GM18861 (cell line): Measurements from ENCODE around the gene IL9R.
"Not testable (repeated sequence)": the region's sequence is repeated elsewhere in the genome, so short reads cannot be mapped to it uniquely, and the experiment has no call there.

ENCODE experiments used
- ATAC-seq: cut with Tn5 transposase; IDR thresholded peaks from one replicate; pipeline ENCODE4 v1.9.1; 2021; ENCODE audit not compliant: unreplicated experiment

The IL9R gene

DNA sequence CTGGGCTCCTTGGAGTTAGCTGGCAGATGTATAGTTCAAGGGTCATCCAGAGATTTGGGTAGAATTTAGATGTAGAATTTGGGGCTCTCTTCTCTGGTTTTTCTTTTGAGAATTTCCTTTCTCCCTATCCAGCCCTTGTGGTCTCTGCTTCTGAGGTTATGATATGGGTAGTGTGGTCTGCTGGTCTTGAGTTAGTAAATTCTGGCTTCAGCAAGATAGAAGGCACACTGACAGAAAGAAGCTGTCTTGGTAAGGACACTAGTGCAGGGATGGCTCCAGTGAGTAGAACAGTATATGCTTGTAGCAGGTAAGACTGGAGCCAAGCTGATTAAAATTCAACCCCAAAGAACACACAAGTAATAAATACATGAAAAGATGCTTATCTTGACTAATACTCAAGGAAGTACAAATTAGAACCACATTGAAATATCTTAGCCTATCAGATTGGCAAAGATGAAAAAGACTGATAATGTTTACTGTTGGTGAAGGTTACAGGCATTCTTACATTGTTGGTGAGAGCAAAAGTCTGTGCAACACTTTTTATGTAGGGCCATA is 2.1 kb upstream of the IL9R start:
- no peak for ATAC-seq

DNA sequence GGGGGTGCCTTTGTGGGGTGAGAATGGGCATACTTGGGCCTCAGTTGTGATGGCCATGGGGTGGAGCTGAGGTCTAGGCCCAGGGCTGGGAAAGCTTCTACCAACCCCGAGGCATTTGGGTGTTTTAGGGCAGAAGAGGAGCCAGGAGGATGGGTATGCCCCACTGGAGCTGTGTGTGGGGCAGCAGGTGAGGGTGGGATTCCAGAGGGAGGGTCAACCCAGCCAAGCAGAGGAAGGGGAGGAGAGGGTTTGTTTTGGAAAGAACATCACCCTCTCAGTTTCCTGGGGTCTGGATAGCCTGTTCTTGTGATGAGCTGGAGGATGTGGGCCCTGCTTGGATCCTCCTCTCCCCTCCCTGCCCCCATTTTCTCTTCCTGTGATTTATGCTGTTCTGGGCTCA is 620 bp downstream of the IL9R start:
- ATAC-seq = no peak

DNA sequence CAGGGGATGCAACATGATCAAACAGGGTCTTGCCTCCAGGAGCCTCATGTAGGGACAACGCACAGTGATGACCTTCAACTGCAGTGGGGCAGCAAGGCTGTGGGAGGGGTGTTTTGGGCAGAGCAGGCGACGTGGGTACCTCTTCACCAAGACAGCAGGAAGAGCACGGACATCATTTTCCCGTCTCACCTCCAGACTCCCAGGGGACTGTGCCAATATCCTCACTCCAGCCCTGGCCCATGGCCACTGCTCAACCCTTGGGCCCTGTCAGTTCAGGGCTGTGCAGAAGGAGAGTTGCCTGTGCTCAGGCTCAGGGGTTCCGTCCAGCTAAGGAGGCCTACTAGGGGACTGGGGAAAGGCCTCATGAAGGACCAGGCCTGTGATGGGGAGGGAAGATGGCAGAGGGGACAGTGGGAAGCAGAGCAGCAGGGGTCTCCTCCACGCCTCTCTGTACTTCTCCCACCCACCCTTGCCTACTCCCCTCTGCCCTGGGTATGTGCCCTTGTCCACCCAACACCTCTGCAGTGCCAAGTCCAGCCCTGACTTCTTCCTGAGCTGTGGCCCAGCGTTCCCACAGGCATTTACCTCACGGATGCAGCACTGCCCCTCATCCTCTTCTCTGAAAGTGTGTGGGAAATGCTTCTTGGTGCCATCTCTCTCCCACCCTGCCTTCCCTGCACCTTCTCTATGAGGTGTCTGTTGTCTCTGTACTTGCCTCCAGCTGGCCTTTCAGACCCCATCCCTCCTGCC is 1.4 kb downstream of the IL9R start:
- no peak for ATAC-seq

DNA sequence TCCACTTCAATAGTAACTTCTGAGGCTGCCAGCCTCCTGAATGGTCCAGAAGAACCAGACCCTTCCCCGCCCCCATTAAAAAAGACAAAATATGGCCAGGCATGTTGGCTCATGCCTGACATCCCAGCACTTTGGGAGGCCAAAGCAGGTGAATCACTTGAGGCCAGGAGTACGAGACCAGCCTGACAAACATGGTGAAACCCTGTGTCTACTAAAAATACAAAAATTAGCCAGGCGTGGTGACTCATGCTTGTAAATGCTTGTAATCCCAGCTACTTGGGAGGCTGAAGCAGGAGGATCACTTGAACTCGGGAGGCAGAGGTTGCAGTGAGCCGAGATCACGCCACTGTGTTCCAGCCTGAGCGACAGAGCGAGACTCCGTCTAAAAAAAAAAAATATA is 2.3 kb downstream of the IL9R start:
- ATAC-seq = not testable (repeated sequence)

DNA sequence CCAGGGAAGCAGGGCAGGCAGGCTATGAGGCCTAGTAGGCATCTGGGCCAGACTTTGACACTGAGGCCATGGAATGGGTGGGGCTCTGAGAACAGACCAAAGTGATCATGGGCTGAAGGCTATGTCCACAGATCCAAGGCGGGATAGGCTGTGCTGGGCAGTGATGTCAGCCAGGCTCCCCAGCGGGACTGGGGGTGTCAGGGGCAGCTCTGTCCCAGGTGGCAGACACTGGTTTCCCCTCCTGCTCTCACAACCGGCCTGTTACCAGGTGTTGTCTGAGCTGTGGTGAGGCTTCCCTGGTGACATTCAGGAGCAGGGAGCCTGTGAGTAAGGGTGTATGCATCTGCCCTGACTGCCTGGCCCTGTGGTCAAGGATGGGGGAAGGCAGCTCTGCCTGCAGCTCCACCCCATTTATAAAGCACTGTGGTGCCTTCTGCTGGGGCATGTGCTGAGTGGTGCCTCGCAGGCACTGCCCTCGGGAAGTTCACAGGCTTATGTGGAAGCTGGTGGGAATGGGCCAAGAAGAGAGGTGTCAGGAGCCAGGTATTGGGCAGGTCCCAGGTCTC is 2.9 kb downstream of the IL9R start:
- no peak for ATAC-seq

DNA sequence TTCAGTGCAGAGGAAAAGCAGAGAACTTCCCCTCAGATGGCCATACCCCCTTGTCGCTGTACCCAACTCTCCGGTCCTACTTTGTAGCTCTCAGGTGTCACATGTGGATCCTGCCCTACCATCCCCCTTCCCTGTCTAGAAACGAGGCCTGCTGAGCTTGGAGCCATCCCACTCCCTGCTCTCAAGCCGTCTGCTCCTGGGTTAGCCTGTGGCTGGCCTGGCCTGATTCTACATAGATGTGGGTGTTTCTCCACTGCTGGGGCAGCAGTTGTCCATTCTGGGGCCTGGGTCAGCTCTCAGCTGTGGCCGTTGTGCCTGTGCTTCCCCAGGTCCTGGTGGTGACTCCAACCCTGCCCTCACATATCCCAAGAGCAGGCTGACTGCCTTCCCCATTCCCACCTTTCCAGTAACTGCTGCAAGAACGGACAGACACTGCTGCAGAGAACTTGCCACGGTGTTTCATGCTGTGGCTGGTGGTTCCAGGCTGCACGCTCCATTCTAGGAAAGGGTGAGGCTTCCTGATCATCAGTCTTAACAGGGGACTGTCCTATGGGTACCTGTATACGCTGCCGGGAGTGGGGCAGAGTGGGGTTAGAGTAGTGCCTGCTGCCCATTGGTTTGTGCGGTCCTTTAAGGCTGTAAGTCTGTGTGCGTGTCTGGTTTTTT is 3.6 kb downstream of the IL9R start:
- ATAC-seq = no peak

DNA sequence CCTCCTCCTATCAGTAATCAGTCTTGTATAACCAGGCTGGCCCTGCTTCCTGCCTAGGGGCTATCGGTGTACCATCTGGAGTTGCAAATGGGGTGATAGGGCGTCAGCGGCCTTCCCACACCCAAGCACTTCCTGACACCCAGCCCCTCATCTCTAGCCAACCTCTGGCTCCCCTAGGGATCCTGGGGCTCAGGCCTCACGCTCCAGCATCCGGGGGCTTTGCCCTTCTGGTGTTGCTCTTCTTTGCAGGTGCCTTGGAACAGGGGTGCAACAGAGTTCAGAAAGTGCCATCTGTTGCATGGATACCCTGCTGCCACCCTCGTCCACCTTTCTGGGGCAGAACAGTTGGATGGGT is 4.1 kb downstream of the IL9R start:
- ATAC-seq = no peak

DNA sequence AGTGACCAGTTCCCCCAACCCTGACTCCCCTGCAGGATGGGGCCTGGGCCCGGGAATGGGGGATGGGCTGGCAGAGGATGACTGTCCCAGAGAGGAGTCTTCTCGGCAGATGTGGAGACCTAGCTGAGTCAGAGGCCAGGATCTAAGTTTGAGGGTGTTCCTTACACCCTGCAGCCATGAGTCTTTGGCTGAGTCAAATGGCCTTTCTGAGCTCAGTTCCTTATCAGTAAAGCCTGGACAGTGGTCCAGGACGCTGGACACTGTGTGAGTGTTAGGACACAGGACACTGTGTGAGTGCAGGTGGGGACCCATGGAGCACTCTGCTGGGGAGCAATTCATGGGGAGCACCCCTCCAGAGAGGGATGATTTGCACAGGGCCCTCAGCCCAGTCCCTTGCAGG is 5.0 kb downstream of the IL9R start:
- no peak for ATAC-seq

DNA sequence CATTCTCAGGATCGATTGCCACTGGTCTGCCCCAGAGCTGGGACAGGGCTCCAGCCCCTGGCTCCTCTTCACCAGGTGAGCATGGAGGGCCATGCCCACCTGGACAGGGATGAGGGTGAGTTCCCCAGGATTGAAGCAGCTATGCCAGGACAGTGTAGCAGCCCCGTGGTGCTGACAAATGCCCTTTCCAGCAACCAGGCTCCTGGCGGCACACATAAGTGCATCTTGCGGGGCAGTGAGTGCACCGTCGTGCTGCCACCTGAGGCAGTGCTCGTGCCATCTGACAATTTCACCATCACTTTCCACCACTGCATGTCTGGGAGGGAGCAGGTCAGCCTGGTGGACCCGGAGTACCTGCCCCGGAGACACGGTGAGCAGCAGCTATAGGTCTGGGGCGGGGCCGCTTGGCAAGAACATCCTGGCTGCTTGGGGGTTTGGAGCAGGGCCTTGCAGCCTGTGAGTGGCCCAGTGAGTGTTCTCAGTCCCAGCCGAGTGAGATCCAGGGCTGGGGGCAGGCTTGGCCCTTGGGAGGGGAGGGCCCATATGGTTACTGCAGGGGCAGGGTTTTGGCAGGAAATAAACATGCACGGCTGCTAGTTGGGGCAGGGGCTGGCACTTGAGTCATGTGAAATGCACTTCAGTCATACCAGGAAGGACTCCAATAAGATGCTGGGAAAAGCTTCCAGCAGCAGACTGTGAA is 6.1 kb downstream of the IL9R start:
- no peak for ATAC-seq

DNA sequence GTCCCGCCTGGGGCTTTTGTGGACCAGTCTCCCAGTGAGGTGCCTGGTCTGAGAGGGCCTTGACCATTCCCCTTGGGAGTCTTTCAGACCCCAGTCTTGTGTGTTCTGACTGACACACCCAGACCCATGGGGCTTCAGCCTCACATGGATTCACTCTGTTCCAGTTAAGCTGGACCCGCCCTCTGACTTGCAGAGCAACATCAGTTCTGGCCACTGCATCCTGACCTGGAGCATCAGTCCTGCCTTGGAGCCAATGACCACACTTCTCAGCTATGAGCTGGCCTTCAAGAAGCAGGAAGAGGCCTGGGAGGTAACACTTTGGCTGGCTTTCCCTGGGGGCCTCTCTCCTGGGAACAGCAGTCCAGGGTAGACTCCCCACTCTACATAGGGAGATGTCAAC is 6.8 kb downstream of the IL9R start:
- ATAC-seq = no peak

DNA sequence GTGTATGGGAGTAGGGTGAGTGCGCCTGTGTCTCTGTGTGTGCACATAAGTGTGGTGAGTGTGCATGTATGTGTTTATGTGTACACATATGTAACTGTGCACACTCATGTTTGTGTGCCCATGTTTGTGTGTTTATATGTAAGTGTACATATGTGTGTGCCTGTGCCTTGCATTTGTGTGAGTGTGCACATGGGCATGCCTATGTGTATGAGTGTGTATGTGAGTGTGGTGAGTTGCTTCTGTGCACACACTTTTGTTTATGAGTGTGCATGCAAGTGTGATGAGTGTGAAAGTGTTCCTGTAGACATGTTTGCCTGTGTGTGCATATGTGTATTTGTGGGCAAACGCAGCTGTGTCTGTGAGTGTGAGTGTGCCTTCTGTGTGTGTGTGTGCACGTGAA is 7.2 kb downstream of the IL9R start:
- no peak for ATAC-seq

DNA sequence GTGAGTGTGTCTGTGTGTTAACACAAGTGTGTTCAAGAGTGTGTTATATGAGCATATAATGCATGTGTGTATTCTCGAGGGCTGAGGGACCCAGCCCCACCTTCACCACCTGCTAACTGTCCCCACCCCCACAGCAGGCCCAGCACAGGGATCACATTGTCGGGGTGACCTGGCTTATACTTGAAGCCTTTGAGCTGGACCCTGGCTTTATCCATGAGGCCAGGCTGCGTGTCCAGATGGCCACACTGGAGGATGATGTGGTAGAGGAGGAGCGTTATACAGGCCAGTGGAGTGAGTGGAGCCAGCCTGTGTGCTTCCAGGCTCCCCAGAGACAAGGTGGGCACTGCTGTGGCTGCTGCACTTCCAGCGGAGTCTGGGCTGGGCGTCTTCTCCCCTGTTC is 7.6 kb downstream of the IL9R start:
- ATAC-seq = no peak

DNA sequence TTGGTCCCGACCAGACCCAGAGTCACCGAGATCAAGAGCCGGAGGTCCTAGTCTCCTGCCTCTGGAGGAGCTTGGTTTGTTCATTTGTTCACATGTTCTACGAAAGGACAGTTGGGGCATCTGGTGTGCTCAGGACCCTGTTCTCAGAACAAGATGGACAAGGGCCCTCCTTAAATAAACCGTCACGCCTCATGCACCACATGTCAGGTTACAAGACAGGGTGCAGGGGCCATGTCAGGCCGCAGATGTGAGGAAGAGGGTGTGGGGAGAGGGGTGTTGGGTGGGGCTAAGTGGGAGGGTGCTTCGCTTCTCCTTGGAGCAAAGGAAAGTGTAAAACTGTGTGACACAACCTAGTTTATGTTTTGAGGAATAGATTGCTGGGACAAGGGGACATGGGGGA is 9.0 kb downstream of the IL9R start:
- not testable (repeated sequence) for ATAC-seq

DNA sequence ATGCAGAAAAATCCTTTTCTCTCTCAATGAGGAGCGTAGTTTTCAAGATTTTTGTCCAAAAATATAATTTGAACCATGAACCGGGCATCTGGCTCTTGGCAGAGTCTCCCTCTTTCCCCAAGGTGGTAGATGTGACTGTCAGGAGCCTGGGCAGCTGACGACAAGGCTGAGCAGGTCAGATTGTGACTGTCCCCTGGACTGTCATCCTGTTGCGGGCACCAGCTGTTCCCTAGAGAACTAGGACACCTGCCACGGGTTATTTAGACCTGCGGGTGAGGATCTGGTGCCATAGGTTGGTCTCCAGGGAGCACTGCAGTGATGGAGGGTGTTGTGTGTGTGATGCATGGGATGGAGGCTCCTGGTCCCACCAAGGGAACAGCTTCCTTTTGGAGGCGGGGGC is 10.9 kb downstream of the IL9R start:
- not testable (repeated sequence) for ATAC-seq

DNA sequence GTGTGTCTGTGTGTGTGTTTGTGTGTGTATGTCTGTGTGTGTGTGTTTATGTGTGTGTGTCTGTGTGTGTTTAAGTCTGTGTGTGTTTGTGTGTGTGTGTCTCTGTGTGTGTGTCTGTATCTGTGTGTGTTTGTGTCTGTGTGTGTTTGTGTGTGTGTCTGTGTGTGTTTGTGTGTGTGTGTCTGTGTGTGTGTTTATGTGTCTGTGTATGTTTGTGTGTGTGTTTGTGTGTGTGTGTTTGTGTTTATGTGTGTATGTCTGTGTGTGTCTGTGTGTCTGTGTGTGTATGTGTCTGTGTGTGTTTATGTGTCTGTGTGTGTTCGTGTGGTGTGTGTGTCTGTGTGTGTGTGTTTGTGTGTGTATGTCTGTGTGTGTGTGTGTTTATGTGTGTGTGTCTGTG is 11.4 kb downstream of the IL9R start:
- ATAC-seq = no peak

DNA sequence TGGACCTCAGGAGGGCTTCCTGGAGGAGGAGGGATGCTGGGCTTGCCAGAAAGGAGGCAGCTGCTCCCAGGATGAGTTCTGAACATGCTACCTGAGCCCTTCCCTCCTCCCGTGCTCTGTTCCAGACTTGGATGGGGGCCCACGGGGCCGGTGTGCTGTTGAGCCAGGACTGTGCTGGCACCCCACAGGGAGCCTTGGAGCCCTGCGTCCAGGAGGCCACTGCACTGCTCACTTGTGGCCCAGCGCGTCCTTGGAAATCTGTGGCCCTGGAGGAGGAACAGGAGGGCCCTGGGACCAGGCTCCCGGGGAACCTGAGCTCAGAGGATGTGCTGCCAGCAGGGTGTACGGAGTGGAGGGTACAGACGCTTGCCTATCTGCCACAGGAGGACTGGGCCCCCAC is 12.2 kb downstream of the IL9R start:
- not testable (repeated sequence) for ATAC-seq

DNA sequence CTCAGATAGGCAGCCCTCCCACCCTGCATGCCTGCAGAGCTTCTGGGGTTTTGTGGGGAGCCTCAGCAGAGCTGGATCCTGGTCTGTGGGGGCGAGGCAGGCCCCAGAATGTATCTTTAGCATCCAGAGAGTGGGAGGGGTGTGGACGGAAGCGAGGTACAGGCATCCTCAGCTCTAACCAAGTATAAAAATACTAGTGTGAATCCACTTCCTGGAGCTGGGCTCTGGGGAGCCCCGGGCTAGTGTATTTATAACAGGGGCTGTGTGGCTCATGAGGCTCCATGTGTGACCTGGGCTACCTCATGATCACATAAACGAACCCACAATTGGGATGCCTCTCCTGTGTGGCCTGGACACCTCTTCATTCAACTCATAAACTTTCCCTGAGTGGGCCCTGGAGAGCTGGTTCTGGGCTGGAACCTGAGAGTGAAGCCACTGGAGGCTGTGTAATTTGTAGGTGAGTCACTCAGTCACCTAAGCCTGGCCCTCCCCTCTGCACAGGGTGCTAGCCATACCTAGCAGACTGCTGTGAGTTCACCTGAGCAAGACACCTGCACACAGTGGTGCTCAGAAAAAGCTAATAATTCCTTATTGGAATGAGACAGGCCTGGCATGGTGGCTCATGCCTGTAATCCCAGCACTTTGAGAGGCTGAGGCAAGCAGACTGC is 15.9 kb downstream of the IL9R start:
- ATAC-seq = not testable (repeated sequence)

DNA sequence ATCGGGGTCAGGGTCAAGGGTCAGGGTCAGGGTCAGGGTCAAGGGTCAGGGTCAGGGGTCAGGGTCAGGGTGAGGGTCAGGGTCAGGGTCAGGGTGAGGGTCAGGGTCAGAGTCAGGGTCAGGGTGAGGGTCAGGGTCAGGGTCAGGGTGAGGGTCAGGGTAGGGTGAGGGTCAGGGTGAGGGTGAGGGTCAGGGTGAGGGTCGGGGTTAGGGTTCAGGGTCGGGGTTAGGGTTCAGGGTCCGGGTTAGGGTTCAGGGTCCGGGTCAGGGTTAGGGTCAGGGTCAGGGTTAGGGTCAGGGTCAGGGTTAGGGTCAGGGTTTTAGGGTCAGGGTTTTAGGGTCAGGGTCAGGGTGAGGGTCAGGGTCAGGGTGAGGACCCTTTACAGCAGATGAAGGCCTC is 22.4 kb downstream of the IL9R start:
- ATAC-seq = not testable (repeated sequence)

DNA sequence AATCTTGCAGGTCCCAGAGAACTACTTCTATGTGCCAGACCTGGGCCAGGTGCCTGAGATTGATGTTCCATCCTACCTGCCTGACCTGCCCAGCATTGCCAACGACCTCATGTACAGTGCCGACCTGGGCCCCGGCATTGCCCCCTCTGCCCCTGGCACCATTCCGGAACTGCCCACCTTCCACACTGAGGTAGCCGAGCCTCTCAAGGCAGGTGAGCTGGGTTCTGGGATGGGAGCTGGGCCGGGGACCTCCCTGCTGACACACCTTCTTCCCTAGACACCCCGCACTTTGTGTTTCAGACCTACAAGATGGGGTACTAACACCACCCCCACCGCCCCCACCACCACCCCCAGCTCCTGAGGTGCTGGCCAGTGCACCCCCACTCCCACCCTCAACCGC is 25.5 kb downstream of the IL9R start:
- ATAC-seq = not testable (repeated sequence)

DNA sequence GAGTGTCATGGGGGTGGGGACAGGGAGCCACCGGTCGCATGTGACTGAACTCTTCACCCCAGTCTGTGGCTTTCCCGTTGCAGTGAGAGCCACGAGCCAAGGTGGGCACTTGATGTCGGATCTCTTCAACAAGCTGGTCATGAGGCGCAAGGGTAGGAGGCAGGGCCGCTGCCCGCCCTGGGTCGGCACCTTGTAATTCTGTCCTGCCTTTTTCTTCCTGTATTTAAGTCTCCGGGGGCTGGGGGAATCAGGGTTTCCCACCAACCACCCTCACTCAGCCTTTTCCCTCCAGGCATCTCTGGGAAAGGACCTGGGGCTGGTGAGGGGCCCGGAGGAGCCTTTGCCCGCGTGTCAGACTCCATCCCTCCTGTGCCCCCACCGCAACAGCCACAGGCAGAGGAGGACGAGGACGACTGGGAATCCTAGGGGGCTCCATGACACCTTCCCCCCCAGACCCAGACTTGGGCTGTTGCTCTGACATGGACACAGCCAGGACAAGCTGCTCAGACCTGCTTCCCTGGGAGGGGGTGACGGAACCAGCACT is 27.5 kb downstream of the IL9R start:
- not testable (repeated sequence) for ATAC-seq
